GM21737 (cell line): ENCODE results near the gene GRK5.

ENCODE experiments used
- ATAC-seq: cut with Tn5 transposase; IDR thresholded peaks from one replicate; pipeline ENCODE4 v1.9.1; 2021; ENCODE audit warnings: mild to moderate bottlenecking, moderate library complexity; ENCODE audit not compliant: unreplicated experiment

The GRK5 gene

DNA sequence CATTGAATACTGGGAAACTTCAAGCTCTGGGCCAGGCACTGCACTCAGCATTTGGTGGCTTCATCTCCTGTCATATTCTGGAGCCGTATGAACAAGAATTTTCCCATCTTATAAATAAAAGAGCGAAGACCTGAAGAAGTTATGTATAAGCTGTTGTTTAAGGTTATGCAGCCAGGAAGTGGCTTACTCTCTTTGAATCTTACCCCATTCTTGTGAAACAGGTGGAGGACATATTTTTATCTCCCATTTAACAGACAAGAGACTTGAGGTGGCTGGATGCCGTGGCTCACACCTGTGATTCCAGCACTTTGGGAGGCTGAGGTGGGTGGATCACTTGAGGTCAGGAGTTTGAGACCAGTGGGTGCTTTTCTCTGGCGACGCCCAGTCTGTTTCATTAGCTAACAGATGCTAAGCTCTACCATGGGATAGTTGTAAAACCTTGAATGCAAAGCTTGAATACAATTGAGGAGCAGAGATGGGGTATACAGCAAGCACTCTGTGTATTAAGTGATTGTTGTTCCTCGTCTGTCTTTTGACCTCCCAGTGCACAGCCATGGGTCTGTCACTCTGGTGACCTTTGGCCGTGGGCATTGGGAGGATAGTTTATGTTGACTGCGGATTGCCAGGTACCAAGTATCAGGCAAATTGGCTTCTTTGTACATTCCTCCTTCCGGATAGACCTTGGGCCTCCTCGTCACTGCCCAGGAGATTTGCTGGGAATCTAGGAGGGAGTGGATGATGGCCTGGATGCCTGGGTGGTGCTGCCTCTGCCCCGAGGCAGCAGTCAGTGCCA lies 85.8 kb downstream of the GRK5 start:
- ATAC-seq: no peak

DNA sequence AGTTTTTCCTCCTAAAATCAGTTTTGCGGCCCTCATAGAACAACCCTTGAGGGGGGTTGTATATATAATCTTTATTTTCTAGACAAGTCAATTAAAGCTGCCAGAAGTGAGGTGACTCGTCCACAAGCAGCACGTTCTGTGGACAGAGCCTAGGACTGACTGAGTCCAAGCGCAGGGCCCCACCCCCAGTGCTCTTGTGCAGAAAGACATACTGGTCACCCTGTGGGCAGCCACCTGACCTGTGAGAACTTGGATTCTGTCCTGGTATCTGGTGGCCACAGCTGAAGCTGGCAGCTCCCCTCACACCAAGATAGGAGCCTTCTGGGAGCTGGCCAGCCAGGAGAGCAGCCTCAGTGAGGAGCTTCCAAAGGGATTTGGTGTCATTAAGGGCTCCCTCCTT lies 89.3 kb downstream of the GRK5 start:
- ATAC-seq: no peak

DNA sequence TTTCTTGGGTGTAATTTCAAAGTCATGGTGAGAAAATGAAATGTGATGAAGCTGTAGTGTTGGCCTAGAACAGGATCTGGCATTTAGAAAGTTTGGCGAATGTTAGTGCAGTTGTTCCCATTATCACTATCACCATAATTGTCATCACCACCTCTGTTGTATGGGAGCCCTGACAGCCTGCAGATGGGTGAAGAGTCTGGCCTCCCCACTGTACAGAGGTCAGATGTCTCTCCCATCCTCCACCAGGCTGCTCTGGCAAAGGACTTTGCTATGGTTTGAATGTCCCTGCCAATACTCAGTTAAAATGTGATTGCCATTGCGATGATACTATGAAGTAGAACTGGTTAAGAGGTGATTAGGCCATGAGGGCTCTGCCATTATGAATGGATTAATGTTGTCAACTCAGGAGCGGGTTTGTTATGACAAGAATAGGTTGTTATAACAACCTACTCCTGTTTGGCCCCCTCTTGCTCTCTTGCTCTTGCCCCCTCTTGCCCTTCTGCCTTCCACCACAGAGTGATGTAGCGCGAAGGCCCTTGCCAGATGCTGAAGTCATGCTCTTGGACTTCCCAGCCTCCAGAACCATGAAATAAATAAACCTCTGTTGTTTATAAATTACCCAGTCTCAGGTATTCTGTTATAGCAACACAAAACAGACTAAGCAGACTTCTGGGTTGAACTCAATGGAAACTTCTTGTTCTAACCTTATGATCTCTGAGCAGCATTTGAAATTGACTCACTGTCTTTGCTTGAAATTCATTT lies 90.0 kb downstream of the GRK5 start:
- no peak for ATAC-seq

DNA sequence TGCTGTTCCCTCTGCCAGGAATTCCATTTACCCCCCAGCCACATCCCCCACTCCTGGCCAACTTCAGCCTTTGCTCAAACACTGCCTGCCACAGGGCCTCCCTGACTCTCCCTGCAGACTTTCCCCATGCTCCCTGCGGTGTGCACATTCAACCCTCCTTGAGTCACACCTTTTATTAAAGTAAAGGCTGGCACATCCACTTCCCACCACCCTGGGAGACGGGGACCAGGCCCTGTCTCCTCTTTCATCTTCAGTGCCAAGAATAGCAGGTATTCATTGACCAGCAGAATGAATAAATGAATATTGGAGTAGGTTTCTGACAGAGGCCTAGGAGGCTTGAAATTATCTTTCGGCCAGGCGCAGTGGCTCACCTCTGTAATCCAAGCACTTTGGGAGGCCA lies 91.4 kb downstream of the GRK5 start:
- ATAC-seq: no peak

DNA sequence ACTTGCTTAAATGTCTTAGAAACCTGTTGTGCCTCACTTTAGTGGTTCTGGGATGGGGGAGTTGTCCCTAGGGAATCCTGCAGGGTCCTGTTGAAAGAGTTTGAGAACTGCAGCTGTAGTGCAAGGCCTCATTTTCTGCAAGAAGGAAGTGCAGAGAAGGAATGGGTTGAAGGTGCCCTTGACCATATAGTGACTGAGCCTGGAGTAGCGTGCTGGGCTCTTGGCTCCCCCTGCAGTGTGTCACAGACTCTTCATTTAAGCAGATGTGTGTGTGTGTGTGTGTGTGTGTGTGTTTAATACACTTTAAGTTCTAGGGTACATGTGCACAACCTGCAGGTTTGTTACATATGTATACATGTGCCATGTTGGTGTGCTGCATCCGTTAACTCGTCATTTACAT lies 92.2 kb downstream of the GRK5 start:
- no peak for ATAC-seq

DNA sequence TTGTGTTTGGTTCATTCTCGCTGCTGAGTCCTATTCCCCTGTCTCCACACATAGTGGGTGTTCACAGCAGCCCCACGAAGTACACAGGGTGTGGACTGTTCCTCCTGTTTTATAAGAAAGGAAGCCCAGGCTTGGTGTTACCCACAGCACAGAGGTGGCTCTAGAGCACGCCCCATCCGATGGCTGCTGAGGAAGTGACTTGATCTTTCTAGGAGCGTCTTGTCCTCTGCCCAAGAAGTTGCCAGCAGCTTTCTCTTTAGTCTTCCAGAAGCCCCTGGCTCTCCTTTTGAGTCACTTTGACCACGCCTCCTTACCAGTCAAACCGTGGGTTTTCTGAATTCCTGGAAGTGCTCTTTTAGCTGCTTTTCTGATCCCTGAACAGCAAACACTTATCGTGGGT lies 94.0 kb downstream of the GRK5 start:
- ATAC-seq: no peak

DNA sequence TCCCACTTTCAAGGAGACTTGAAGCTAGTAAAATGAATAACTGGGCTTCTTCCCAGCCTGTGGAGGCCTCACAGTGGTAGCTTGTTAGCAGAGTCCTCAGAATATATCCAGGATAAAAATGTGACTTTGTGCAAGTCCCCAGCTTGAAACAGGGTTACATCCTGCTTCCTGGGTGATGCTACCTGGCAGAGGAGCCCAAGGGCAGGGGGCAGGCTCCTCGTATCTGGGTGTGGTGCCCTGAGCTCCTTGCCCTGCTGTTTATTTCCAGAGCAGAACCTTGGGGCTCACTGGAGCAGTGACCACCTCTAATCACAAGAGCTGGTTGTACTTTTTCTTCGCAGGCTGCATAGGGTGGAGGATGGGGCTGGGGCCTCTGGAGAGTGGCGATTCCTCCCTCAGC lies 94.8 kb downstream of the GRK5 start:
- ATAC-seq: no peak

DNA sequence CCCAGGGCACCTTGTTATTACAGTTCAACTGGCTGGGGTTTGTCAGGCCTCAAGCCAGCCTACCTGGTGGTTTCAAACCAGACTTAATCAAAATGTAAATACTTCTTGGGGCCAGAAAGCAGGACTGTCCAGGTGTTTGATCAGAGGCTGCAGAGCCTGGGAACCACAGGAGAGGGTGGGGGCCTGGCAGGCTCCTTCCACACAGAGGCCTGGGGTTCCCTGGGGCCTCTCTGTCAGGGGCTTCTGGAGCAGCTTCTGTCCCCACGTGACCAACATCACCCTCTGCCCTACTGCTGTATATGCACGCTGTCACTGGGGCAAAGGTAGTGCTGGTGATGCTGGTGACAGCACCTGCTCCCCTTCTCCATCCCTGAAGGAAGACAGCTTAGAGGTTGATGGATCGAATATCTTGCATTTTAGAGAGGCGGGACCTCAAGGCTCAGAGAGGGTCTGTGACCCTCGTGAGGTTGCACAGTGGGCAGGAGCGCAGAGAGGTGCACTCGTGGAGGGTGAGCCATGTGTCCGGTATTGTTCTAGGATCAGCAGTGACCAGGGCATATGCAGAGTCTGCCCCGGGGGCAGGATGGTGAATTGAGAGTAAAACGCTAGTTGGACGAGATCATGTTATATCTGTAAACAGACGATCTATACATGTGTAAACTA lies 95.4 kb downstream of the GRK5 start:
- no peak for ATAC-seq

DNA sequence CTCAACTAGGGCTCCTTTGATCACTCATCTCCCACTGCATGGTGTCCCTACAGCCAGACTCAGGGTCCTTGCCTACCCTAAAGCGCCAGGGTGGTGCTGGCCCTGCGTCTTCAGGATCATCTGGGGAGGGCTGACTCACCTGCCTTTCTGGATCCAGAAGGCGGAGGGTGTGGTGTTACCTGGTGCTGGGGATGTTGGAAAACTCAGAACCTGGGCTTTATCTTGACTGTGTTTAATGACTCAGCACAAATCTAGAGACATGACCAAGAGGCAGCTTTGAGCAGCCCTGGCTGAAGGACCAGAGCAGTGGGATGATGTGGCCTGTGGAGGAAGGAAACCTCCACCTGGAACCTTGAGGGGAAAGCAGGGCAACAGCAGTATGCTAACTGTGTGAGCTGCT lies 96.5 kb downstream of the GRK5 start:
- ATAC-seq: no peak

DNA sequence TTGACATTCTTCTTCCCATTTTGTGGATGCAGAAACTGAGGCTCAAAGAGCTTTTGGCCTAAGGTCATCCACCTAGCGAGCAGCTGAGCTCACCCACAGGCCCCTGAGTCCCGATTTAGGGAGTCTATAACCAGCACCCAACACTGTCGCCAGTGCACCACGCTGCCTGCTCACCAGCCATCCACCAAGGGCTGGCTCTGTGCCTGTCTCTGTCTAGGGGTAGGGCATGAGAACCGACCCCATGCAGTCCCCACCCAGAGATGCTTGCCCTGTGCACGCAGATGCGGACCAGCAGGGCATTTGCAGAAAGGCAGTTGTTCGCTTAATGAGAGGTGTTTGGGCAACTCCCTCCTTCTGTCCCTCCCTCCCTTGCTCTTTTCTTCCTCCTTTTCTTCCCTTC lies 97.2 kb downstream of the GRK5 start:
- no peak for ATAC-seq

DNA sequence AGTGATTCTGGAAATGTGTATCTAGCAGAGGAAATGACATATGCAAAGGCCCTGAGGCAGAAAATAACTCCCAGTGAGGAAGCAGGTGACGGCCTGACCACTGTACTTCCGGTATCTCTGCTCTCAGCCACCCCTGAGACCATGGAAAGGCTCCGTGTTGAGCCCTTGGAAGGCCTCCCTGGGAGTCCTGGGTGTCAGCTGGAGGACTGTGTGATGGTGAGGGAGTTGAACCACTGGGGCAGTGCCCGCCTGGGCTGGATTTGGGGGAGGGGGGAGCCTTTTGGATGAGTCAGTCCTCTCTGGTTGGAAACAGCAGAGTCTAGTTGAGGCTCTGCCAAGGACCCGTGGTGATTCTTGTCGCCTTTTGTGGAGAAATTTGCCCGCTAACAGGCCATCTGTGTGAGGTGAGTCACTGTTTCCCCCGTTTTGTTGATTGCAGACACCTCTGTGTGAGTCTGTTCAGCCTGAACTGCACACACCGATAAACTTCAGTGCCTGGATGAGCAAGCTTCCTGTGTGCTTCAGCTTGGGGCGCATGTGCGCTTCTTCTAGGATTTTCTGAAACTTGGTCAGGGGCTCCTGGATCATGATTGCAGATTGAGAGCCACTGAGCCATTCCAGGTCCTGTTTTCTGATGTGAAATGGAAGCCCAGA lies 98.6 kb downstream of the GRK5 start:
- peak; percentile 53 for ATAC-seq

DNA sequence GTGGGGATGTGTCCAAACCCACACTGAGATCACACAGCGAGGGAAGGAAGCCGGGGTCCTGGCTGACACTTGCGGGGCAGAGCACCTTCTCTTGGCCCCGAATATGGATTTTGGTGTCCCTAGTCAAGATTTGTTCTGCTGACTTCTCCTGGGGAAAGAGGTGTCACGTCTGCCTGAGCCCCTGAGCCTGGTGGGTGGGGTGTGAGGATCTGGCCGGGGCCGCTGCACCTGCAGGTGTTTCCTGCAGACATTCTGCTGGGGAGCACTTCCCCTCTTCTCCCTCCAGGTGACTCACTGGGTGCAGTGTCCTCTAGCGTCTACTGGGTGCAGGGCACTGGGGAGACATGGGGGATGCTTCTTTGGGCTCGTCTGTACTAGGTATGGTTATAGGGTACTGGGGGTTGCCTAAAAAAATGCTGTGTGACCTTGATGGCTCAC lies 99.2 kb downstream of the GRK5 start:
- ATAC-seq: peak; percentile 58

DNA sequence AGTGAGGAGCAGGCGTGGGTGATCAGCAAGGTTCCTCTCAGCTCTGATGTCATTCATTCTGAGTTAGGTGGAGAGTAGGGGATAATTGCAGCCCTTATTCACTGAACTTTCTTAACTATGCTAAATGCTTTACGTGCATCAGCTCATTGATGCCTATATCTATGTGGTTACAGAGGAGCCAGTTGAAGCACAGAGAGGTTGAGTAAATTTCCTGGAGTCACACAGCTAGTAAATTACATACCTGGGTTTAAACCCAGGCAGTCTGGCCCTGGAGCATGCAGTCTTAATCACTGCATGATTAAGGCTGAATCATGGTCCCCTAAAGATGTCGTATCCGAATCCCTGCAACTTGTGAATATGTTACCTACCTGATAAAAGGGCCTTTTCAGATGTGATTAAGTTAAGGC lies 99.6 kb downstream of the GRK5 start:
- ATAC-seq: no peak

DNA sequence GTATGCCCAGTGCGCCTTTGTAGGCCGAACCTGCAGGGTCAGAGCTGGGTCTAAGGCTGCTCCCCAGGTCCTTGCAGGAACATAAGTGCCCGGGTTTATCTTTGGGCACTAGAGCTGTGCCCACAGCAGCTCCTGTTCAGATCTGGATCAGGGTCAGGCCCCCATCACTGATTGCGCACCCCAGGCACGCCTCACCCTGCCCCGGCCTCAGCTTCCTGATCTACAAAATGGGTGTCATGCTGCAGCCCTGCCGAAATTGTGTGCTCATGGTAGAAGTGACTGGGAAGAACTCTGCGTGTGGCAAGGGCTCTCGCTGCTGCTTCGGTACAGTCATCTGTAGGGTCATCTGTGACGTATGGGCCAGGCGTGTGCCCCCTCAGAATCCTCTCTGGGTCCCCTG lies 100.7 kb downstream of the GRK5 start:
- ATAC-seq: no peak

DNA sequence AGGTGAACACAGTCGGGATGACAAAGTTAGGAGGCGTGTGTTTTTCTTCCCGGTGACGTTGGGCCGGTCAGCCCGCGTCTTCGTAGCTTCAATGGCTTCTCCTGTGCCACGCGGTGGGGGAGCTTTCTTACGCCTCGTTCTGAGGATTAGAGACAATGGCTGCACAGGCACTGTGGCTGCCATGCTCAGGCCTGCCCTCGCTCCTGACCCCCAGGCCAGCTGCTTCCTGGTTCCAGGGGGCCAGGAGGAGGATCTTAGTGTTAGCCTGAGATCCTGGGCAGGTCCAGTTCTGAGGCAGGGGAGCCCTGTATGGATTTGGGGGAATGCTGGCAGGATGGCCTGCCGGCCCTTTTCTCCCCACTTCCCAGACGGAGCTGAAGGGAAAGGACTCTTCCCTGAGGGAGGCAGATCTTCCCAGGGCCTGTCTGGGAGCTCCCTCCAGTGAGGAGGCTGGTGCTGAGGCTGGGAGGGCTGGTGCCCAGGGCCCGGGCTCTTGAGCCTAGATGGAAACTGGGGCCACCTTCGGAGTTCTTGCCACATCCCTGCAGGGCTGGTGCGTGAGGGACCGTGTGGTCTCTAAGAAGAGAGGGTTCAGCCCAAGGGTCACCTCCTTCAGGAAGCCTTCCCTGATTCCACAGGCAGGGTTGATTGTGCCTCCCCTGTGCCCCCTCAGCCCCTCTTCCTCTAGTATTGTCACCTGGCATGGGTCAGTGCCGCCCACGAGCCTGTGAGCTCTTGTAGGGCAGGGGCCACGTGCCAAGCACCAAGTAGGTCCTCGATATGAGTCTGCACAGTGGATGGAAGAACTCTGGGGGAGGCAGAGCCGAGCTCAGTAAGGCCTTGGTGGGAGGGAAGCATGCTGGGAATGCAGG lies 101.4 kb downstream of the GRK5 start:
- no peak for ATAC-seq

DNA sequence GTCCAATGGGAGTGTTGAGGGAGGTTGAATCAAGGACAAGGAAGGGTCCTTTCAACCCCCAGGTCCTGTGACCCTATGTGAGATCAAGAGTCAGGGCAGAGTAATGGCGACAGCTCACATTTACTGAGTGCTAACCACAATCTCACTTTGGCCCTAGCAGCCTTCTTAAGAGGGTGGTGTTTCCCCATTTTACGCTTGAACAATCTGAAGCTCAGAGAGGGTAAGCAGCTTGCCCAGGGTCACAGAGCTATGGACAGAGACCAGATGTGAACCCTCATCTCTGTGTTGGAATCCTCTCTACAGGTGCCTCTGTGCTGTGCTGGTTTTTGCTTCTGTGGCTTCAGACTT lies 102.0 kb downstream of the GRK5 start:
- ATAC-seq: no peak

DNA sequence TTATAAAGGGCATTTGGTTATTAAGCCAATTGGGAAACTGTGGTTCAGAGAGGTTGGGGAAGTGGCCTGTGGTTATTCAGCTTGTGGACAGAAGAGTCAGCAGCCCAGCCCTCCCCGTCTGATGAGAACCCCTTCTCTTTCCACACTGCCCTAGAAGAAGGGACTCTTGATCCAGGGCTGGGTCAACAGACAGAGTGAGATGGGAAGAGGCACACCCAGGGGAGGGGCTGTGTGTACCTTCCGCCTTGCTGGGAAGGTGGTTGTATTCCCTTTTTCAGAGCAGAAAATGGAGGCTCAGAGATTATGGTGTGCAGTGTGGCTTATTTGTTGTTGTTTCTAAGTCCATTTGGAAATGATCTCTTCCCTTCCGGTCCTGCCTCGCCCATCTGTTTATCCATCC lies 103.4 kb downstream of the GRK5 start:
- no peak for ATAC-seq

DNA sequence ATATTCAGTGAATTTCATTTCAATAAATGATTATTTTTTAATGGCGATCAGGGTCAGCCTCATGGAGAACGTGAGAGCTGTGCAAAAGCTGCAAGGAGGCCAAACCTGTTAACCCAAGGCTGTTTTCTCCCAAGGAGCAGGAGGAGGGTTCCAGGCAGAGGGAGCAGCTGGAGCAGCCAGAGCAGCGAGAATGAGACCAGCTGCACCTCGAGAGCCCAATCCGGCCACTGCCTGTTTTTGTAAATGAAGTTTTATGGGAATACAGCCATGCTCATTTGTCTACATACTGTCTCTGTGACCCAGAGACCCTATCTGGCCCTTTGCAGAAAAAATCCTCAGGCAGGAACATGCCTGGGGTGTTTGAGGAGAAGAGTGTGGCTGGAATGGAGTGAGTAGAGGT lies 104.9 kb downstream of the GRK5 start:
- ATAC-seq: no peak

DNA sequence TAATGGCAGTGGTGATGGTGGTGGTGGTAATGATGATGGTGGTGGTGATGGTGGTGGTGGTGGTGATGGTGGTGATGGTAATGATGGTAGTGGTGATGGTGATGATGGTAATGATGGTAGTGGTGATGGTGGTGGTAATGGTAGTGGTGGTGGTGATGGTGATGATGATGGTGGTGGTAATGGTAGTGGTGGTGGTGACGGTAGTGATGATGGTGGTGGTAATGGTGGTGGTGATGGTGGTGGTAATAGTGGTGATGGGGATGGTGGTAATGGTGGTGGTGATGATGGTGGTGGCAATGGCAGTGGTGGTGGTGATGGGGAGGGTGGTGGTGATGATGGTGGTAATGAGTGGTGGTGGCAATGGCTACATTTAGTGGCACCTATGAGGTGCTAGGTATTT lies 105.7 kb downstream of the GRK5 start:
- no peak for ATAC-seq

DNA sequence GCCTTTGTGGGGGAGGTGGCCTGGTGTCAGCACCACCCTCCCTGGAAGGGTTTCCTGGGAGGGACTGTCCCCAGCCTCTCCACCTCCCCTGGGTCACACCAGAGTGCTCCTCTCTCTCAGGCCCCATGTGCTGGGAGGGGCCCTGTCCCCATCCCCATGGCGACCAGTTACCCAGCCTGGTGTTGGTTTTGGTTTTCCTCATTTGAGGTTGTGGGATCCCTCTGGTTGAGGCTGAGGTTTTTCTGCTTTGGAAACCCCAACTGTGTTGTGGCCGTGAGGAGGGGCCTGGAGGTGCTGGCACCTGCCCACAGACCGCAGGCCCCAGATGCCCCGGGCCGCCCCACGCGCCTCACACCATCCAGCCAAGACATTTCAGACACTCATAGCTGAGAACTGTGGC lies 106.3 kb downstream of the GRK5 start:
- ATAC-seq: peak; percentile 78

DNA sequence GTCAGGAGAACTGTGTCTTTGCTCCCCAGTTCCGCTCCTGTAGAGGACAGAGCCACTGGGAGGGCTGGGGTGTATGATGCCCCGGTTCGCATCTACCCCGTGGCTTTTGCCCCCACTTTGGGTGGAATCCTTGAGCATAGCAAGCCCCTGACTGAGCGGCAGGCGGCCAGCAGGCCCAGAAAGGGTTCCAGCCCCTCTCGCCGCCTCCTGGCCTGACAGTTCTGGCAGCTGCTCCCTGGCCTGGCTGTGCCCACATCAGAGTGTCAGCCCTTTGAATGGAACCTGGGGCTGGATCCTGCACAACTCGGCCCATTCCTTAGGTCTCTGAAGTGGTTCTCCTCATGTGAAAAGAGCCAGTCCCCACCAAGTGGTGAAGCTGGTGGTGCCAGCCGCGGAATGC lies 106.7 kb downstream of the GRK5 start:
- no peak for ATAC-seq
